NOMO-1 treated with dmso at 0.1 percent for 144 hours (cell line): Measurements from ENCODE around the gene RCAN1.
"Not testable (repeated sequence)": the region's sequence is repeated elsewhere in the genome, so short reads cannot be mapped to it uniquely, and the experiment has no call there.

Experiments
- DNase-seq: peaks from one replicate; lab custom pipeline; 2025; ENCODE audit not compliant: unreplicated experiment; lab: John Stamatoyannopoulos, UW

Gene RCAN1

DNA sequence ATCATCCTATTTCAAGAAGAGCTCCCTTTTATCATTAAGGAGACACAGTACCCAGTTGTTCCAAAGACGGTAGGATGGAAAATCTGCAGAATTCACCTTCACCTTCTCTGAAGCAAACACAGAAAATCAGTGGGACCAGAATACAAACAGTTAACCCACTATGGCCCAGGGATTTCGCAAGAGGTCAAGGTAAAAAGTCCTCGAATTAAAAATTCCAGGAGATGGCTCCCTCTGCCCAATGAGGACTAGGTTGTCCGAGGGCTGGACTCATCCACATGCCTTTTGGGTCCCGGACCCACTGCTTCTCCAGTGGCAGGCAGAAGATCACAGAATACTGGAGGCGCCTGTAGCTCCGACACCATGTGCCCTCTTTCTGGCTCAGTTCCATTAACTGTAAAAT, 42.9 kb downstream of the RCAN1 start:
- no peak for DNase-seq

DNA sequence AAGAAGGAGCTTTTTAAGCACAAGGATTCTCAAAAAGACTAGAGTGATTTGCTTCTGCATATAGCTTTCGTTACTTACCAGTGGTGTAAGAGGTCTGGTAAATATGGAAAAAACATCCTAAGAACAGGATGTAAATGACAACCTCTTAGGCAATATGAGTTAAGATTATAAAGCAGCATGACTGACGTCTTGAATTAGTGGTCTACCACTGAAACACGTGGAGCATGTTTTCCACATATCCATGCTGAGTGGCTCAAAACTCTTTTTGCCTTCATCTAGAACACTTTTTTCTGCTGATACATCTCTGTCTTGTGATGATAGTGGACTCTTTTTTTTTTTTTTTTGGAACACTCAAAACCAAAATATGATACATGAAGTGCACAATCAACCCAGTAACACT, 44.6 kb downstream of the RCAN1 start:
- peak; percentile 34 for DNase-seq

GRCh38 chr21:34569381-34569979, 45.4 kb downstream of the RCAN1 start:
- DNase-seq = no peak

DNA sequence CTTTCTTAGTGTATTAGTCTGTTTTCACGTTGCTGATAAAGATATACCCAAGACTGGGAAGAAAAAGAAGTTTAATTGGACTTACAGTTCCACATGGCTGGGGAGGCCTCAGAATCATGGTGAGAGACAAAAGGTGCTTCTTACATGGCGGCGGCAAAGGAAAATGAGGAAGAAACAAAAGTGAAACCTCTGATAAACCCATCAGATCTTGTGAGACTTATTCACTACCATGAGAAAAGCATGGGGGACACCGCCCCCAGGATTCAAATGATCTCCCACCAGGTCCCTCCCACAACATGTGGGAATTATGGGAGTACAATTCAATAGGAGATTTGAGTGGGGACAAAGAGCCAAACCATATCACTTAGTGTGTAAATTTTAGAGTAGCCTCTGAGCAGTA, 46.1 kb downstream of the RCAN1 start:
- DNase-seq = not testable (repeated sequence)

DNA sequence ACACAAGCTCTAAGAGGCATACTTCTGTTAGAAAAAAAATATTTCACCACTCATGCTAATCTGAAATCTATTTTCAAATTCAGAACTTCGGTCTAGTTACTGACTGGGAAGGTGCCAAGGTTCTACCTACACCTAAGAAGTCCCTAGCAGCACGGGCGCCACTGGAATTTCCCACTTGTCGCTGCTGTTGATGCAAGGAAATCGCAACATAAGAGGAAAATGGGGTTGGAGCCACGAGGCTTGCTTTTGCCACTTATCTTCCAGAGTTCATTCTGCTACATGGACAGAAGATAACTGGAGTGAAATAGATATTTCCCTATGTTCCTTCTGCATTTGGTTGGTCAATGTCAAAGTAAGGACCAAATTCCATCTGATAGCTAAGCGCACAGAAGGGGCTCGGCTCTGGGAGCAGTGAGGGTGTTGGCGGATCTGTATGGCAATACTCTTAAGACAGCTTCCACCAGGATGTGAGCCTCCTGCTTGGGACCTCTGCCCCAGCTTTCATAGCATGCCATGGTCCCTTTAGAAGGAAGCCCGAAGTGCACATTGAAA, 47.2 kb downstream of the RCAN1 start:
- no peak for DNase-seq

- no peak for DNase-seq
These were observed 49.7 kb downstream of the RCAN1 start for GRCh38 chr21:34565238-34565637.

DNA sequence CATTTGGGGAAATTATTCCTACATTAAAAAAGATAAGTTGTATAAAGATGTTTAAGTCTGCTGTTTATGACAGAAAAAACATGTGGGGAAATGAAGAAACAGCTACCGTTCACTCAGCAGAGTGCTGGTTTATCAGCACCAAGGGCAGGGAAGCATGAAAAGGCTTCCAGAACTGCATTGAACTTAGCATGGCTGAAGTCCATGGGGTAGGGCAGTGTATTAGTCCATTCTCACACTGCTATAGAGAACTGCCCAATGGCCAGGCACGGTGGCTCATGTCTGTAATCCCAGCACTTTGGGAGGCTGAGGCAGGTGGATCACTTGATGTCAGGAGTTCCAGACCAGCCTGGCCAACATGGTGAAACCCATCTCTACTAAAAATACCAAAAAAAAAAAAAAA, 51.5 kb downstream of the RCAN1 start:
- DNase-seq = not testable (repeated sequence)

- no peak for DNase-seq
These were observed 53.1 kb downstream of the RCAN1 start for GRCh38 chr21:34561806-34562205.

DNA sequence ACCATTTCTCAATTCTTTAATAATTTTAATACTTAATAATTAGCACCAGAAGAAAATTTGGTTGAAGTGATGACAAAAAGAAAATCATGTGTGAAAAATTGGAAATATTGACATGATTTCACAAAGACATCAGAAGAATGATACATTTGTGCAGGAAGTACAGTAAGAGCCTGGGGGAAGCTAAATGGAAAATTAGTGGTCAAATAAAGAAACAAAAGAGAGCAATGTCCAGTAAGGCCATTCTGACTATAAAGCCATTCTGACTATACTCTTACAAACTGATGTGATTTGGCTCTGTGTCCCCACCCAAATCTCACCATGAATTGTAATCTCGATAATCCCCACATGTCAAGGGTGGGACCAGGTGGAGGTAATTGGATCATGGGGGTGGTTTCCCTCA, 54.3 kb downstream of the RCAN1 start:
- no peak for DNase-seq

DNA sequence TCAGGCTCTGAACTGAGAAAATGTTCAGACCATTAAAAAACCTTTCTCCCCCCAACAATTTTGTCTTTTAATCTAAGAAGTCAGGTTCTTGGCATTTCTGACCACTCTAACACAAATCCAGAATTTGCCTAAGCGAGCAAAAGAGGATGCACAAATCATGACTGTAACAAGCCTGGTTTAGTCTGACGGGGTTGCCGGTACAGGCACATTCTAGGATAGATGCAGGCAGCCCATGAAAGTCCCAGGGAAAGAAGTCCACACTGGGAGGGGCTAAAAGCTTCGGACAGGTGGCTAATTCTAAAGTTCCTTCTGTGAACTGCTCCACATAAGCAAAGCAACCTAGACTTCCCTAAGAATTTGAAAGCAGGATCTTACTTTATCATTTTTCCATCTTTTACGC, 54.9 kb downstream of the RCAN1 start:
- DNase-seq = no peak

DNA sequence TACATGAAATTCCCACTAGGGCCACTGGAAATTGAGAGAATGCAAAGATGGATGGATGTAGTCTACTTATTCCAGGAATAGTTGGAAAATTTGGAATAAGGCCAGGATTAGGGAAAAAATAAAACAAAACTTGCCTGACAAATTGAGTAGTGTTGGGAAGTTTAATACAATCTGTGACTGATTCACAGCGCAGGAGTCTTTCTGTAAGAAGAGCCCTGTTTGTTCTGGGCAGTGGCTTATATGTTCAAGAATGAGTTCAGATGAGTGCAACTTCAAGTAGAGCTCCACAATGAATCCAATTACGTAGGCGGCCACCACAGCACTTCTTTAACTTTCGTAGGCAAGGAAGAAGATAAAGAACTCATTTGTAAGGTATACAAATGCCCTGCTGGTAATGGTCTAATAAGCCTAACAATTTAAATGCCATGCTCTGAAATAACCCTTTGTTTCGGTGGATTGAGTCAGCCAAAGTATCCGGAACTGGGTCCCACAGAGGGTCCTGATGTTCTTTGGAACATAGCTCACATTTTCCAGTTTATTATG, 55.8 kb downstream of the RCAN1 start:
- DNase-seq = no peak

- DNase-seq = no peak
These were observed 56.7 kb downstream of the RCAN1 start for GRCh38 chr21:34558166-34558565.

- DNase-seq = no peak
These were observed 57.7 kb downstream of the RCAN1 start for GRCh38 chr21:34557261-34557660.

- DNase-seq = not testable (repeated sequence)
These were observed 60.2 kb downstream of the RCAN1 start for GRCh38 chr21:34554670-34555069.

GRCh38 chr21:34554227-34554626, 60.7 kb downstream of the RCAN1 start:
- DNase-seq = no peak

- no peak for DNase-seq
These were observed 61.6 kb downstream of the RCAN1 start for GRCh38 chr21:34553151-34553952.

- no peak for DNase-seq
These were observed 62.4 kb downstream of the RCAN1 start for GRCh38 chr21:34552360-34553098.

DNA sequence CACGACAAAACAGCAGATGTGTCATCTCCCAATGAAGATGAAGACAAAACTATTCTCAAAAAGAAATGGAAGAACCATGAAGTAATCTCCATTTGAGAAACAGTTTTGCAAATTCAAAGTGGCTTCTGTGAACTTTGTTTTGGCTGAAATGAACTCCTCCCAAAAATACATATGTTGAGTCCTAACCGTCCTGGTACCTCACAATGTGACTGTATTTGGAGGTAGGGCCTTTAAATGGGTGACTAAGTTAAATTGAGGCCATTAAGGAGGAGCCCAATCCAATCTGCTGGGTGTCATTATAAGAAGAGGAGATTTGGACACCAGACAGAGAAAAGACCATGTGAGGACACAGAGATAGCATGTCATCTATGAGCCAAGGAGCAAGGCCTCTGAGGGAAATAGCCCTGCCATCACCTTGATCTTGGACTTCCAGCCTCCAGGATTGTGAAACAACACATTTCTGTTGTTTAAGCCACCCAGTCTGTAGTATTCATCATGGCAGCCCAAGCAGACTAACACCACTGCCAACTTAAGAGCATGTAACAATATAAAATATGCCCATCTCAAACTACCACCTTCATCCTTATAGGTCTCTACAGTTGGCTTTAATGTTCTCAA, 64.6 kb downstream of the RCAN1 start:
- no peak for DNase-seq

GRCh38 chr21:34548781-34549376, 66.0 kb downstream of the RCAN1 start:
- DNase-seq = no peak

DNA sequence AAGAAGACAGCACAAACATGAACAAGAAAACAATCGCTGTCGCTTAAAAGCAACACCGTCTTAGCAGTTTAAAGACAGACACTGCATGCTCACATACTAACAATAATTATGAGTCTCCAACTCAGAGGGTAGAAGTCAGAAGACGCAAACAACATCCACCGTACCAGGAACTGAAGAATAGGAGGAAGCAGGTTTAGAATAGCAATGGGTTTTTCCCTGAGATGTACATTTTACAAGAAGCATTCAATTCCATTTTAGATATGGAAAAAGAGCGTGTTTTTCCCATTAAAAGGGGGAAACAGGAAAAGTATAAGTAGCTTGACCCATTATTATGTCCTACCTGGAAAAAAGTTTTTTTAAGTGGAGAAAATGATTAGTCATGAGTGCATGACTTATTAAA, 68.4 kb downstream of the RCAN1 start:
- no peak for DNase-seq
